GM19099 (cell line): ENCODE measurements around the gene FLT3LG.

ENCODE experiments used
- POLR2A ChIP-seq: IDR thresholded peaks from 3 replicates; pipeline ENCODE4 v1.6.1; 2011; ENCODE audit warnings: low read depth; ENCODE audit not compliant: insufficient read length; ENCODE audit errors: extremely low read depth

The FLT3LG gene

GRCh38 chr19:49473868-49474541 lies at the start of gene FLT3LG:
Gene FLT3LG (plus strand): TSS chr19:49474215. CDS start chr19:49474640, 425 bp downstream.
- peak; percentile 64 for TF ChIP-seq POLR2A

DNA sequence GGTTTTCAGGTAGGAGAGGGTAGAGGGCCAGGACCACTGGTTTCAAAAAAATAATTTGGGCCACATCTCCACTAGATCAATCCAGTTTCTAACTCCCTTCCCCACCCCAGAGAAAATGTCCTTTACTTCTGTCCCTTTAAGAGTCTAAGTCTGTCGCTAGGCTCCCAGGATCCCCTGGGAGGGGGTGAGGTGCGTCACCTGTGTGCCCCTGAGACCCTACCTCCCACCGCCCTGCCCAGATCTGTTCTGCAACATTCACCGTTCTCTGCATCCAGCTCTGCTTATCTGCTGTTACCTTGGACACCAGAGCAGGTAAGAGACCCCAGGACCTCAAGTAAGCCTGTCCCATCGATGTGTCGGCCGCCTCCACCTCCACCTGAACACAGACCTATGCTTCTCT lies 48.8 kb upstream of the FLT3LG start, which contains the start of gene GFY:
TSS of gene GFY (plus strand) at position 211 of the 400 bp plus-strand sequence. CDS start 1,043 bp downstream, outside the sequence.
- TF ChIP-seq POLR2A: no peak

- TF ChIP-seq POLR2A: no peak
Measured at GRCh38 chr19:49425922-49426592, 48.0 kb upstream of the FLT3LG start.

DNA sequence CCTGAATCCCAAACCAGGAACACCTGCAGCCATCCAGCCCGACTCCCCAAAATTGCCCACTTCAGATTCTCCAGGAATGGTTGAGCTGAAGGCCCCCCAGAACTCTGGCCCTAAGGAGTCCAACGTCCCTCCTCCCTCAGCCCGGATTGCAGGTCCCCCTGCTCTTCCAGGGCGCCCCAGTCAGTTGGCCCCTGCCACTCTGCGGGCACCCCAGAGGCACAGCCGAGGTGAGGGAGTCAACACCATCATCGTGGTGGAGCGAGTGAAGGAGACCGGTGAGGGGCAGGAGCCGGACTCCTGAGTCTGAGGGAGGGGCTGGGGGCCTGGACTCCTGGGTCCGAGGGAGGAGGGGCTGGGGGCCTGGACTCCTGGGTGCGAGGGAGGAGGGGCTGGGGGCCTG lies 46.7 kb upstream of the FLT3LG start:
- TF ChIP-seq POLR2A: no peak

DNA sequence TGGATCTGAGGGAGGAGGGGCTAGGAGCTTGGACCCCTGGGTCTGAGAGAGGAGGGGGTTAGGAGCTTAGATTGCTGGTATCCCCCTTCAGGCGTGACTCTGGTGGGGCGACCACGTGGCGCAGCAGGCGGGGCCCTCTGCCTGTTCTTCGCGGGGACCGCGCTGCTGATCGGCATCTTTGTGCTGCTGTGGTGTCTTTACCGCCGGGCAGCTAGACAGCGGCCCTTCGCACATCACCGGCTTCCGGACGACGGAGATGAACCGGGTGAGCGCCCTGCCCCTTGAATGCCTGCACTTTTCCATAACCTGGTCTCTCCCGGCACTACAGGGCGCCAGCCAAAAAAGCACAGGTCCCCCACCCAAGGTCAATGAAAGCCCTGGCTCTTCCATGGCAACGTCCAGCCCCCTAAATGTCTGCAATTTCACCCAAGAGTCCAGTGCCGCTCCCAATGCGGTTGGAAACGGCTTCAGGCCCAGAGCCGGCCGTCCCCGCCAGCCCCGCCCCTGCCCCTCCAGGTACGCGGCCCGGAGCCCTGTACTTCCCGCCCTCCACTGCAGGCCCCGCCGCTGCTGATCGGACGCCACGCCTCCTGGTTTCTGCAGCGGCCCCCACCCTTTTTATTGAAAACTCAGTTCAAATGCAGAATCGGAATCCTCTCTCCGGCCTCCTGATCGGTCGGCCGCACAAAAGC lies 46.0 kb upstream of the FLT3LG start:
- TF ChIP-seq POLR2A: no peak

- no peak for TF ChIP-seq POLR2A
Measured at GRCh38 chr19:49428547-49429451, 45.2 kb upstream of the FLT3LG start.

DNA sequence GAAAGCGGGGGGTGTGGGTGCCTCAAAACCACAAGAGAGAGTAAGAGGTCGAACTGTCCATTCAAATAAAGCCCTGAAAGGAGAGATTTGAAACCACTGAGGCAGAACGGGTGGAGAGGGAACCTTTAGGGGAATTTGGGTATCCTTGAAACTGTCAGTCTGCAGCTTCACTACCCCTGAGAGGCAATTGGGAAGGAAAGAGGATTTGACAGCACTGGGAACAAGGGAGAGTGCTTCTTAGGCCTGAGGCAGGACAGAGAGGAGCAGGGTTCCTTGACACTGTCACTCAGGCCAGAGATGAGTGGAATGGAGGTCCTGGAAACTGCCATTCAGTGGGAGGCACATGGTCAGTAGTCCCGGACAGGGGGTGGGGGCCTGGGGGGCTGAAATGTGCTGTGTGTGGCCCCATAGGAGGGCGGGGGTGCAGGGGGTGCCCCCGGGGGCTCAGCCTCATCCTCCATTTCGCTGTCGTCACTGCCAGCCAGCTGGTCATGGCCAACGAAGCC lies 43.8 kb upstream of the FLT3LG start:
- no peak for TF ChIP-seq POLR2A

DNA sequence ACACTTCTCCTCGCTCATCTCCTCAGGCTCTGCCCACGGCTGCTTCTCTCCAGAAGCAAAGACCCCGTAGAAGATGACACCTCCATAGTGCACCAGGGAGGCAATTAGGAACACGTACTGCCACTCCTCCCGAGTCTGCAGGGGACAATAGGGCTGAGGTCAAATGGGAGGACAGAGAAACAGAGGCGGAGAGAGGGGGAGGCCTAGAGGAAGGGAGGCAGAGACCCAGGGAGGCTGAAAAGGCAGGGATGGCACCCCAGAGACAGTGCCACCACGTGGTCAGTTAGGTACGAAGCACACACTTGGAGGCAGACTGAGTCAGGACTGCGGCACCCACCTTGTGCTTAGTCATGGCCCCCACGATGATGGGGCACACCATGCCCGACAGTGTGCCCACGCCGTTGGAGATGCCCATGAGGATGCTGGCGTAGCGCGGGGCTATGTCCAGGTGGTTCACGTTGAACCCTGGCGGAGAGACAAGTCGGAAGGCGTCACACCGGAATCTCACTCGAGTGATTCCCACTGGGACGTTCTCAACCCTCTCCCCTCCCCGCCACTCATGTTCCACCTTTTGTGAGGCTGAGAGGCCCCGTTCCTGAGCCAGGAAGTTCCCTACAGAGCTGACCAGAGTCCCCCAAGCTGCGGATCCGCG lies 43.2 kb upstream of the FLT3LG start:
- no peak for TF ChIP-seq POLR2A

GRCh38 chr19:49431330-49431749 lies 42.7 kb upstream of the FLT3LG start:
- no peak for TF ChIP-seq POLR2A

- no peak for TF ChIP-seq POLR2A
Measured at GRCh38 chr19:49432141-49433073, 41.6 kb upstream of the FLT3LG start.

GRCh38 chr19:49433240-49433901 lies 40.6 kb upstream of the FLT3LG start:
- no peak for TF ChIP-seq POLR2A

- TF ChIP-seq POLR2A: no peak
Measured at GRCh38 chr19:49434907-49435583, 39.0 kb upstream of the FLT3LG start.
